Measurements from ENCODE around the gene SEMG2.

The SEMG2 gene

GRCh38 chr20:45221076-45221475 is at the start of gene SEMG2:
SEMG2 (plus strand) TSS chr20:45221373; CDS start chr20:45221390, 17 bp downstream.
- DNase-seq: no peak

- no peak for DNase-seq
These were observed 47.7 kb upstream of the SEMG2 start for GRCh38 chr20:45173522-45173921.

GRCh38 chr20:45174434-45175364 is 46.5 kb upstream of the SEMG2 start, which contains the start of gene PI3:
PI3 (plus strand) TSS chr20:45174902; CDS start chr20:45174923, 21 bp downstream.
- no peak for DNase-seq

- DNase-seq: no peak
These were observed 44.5 kb upstream of the SEMG2 start for GRCh38 chr20:45176526-45177267.

GRCh38 chr20:45179166-45179565 is 42.0 kb upstream of the SEMG2 start:
- no peak for DNase-seq

- no peak for DNase-seq
These were observed 39.5 kb upstream of the SEMG2 start for GRCh38 chr20:45181639-45182038.

- DNase-seq: no peak
These were observed 38.1 kb upstream of the SEMG2 start for GRCh38 chr20:45183084-45183483.

- DNase-seq: no peak
These were observed 33.5 kb upstream of the SEMG2 start for GRCh38 chr20:45187693-45188092.

- DNase-seq: no peak
These were observed 32.0 kb upstream of the SEMG2 start for GRCh38 chr20:45189067-45189609.

- no peak for DNase-seq
These were observed 31.3 kb upstream of the SEMG2 start for GRCh38 chr20:45189861-45190260.

- no peak for DNase-seq
These were observed 29.2 kb upstream of the SEMG2 start for GRCh38 chr20:45191926-45192325.

GRCh38 chr20:45193331-45193730 is 27.8 kb upstream of the SEMG2 start:
- no peak for DNase-seq

- no peak for DNase-seq
These were observed 14.4 kb upstream of the SEMG2 start, which contains the start of gene SEMG1 for GRCh38 chr20:45206725-45207124. SEMG1 (plus strand) TSS chr20:45207033; CDS start chr20:45207054, 21 bp downstream.

- no peak for DNase-seq
These were observed 11.2 kb upstream of the SEMG2 start for GRCh38 chr20:45209924-45210323.

- DNase-seq: no peak
These were observed 9.4 kb upstream of the SEMG2 start for GRCh38 chr20:45211569-45212474.

- DNase-seq: no peak
These were observed 8.3 kb upstream of the SEMG2 start for GRCh38 chr20:45212836-45213235.

GRCh38 chr20:45218124-45218523 is 3.0 kb upstream of the SEMG2 start:
- no peak for DNase-seq

- no peak for DNase-seq
These were observed 2.5 kb upstream of the SEMG2 start for GRCh38 chr20:45218636-45219035.

- DNase-seq: no peak
These were observed 2.0 kb downstream of the SEMG2 start for GRCh38 chr20:45223136-45223535.

GRCh38 chr20:45226287-45226686 is 5.1 kb downstream of the SEMG2 start:
- DNase-seq: no peak

GRCh38 chr20:45229264-45230056 is 8.3 kb downstream of the SEMG2 start:
- peak; percentile 5 to 8 for DNase-seq

All from CD4-positive, alpha-beta T cell treated with Interleukin-1 beta for 1 hour (primary cell).